ENCODE data around the gene RNF6. TPM values are rescaled to one million over a fixed set of nuclear protein-coding genes. Genes with fewer than 3 reads are reported as not detected.

Gene RNF6
- total and polyA plus RNA-seq, 2 donors from 2014 or later, result 11.4 to 29.0 TPM

DNA sequence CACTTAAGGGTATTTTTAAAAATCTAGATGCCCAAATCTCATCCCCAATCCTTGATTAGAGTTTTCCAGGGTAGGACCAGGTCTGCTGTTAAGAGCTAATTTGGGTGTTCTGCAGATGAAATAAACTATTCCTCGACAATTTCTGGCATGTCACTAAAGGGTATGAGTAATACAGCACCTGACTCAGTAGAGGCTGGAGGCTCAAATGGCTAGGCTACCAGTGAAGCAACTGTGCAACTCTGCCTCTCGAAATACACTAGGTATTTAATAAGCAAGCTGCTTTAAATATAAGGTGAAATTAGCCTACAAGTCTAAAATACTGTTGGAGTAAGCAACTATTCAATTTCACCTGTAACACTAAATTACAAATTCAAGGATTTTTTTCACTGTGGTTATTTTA is 1.5 kb downstream of the RNF6 start:
- Histone ChIP-seq H3K36me3 (ENCODE audit: control insufficient read depth in 2 of 3, insufficient read depth in 3 of 3, low read length in 3 of 3) (peaks cover 9 to 25% (median 19%) of the 10 kb centered on the region in 3 donors), H3K27ac (ENCODE audit: low read depth in 2 of 2, low read length in 2 of 2) (no peak overlapping the region), H3K4me3 (ENCODE audit: low read length in 3 of 3) (peak overlapping the region; percentile 86 to 96 (median 94)), H3K9ac (ENCODE audit: low read length in 3 of 3) (peak overlapping the region in 2 of 3 donors; percentile 23 to 92), H3K9me3 (ENCODE audit: control insufficient read depth in 2 of 3, insufficient read depth in 1 of 3, low read length in 3 of 3) (no peaks in the 10 kb centered on the region), H3K27me3 (ENCODE audit: control insufficient read depth, insufficient read depth, low read length) (no peaks in the 10 kb centered on the region), H3K4me1 (ENCODE audit: control insufficient read depth in 2 of 3, insufficient read depth in 2 of 3, low read depth in 1 of 3, low read length in 3 of 3) (peaks cover 5 to 8% (median 5%) of the 10 kb centered on the region in 3 donors)
- FAIRE-seq (no peak), DNase-seq (peak in 2 of 5 donors; percentile 1 to 4)
- TF ChIP-seq, protein P1, sequence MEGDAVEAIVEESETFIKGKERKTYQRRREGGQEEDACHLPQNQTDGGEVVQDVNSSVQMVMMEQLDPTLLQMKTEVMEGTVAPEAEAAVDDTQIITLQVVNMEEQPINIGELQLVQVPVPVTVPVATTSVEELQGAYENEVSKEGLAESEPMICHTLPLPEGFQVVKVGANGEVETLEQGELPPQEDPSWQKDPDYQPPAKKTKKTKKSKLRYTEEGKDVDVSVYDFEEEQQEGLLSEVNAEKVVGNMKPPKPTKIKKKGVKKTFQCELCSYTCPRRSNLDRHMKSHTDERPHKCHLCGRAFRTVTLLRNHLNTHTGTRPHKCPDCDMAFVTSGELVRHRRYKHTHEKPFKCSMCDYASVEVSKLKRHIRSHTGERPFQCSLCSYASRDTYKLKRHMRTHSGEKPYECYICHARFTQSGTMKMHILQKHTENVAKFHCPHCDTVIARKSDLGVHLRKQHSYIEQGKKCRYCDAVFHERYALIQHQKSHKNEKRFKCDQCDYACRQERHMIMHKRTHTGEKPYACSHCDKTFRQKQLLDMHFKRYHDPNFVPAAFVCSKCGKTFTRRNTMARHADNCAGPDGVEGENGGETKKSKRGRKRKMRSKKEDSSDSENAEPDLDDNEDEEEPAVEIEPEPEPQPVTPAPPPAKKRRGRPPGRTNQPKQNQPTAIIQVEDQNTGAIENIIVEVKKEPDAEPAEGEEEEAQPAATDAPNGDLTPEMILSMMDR (IDR thresholded peaks at IDR 0.05; ENCODE audit: borderline replicate concordance, extremely low read depth, insufficient read depth), result no peak
- intact Hi-C loops (cut with DNase I), result no loop called here

DNA sequence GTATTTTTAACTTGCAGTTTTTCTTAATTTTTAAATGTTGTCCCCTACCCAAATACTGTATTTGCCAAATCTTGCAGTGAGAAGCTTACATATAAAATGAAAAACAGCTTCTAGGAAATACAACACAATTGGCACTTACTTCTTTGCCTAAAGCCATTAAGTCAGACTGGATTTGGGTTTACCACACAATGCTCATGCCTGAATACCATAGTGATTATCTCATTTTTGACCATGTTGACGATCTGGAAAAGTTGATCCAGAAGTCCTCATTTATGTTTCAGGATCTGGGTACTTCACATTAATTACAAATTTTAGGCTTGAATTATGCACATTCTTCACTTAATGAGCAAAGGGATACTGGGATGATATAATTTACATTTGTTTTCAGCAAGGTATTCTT is 2.4 kb downstream of the RNF6 start:
- H3K9ac ChIP-seq (ENCODE audit: low read length in 3 of 3), result no peak overlapping the region
- no peaks in the 10 kb centered on the region for H3K9me3 ChIP-seq (ENCODE audit: control insufficient read depth in 2 of 3, insufficient read depth in 1 of 3, low read length in 3 of 3)
- DNase-seq (no peak), FAIRE-seq (no peak)
- H3K4me1 ChIP-seq (ENCODE audit: control insufficient read depth in 2 of 3, insufficient read depth in 2 of 3, low read depth in 1 of 3, low read length in 3 of 3), result peaks cover 5 to 8% (median 5%) of the 10 kb centered on the region in 3 donors
- intact Hi-C loops (cut with DNase I), result no loop called here
- H3K27me3 ChIP-seq (ENCODE audit: control insufficient read depth, insufficient read depth, low read length), result no peaks in the 10 kb centered on the region
- peak overlapping the region in 1 of 3 donors; percentile 11 for H3K4me3 ChIP-seq (ENCODE audit: low read length in 3 of 3)
- peaks cover 14 to 32% (median 26%) of the 10 kb centered on the region in 3 donors for H3K36me3 ChIP-seq (ENCODE audit: control insufficient read depth in 2 of 3, insufficient read depth in 3 of 3, low read length in 3 of 3)
- no peak overlapping the region for H3K27ac ChIP-seq (ENCODE audit: low read depth in 2 of 2, low read length in 2 of 2)
- TF ChIP-seq, protein P1 (IDR thresholded peaks at IDR 0.05; ENCODE audit: borderline replicate concordance, extremely low read depth, insufficient read depth), result no peak

DNA sequence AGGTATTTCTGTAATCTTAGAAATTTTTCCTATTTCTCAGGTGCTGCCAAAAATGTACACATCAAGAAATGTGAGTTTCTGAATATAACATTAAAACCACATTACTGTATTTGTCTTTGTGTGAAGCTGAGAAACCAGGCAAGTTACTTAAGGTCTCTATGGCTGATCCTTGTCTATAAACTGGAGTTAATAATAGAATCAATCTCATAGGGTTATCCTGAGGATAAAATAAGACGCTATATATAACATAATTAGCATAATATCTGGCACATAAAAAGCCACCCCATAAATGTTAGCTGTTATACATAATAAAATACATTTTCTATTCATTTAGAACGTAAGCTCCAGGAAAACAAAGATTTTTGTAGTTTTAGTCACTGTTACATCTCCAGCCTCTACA is 6.1 kb downstream of the RNF6 start:
- Histone ChIP-seq H3K4me1 (ENCODE audit: control insufficient read depth in 2 of 3, insufficient read depth in 2 of 3, low read depth in 1 of 3, low read length in 3 of 3) (peaks cover 4 to 5% (median 5%) of the 10 kb centered on the region in 3 donors), H3K27ac (ENCODE audit: low read depth in 2 of 2, low read length in 2 of 2) (no peak overlapping the region), H3K4me3 (ENCODE audit: low read length in 3 of 3) (no peak overlapping the region), H3K27me3 (ENCODE audit: control insufficient read depth, insufficient read depth, low read length) (no peaks in the 10 kb centered on the region), H3K9ac (ENCODE audit: low read length in 3 of 3) (no peak overlapping the region), H3K9me3 (ENCODE audit: control insufficient read depth in 2 of 3, insufficient read depth in 1 of 3, low read length in 3 of 3) (no peaks in the 10 kb centered on the region), H3K36me3 (ENCODE audit: control insufficient read depth in 2 of 3, insufficient read depth in 3 of 3, low read length in 3 of 3) (peaks cover 20 to 50% (median 37%) of the 10 kb centered on the region in 3 donors)
- TF ChIP-seq, protein P1 (IDR thresholded peaks at IDR 0.05; ENCODE audit: borderline replicate concordance, extremely low read depth, insufficient read depth), result no peak
- FAIRE-seq (no peak), DNase-seq (no peak)
- intact Hi-C loops (cut with DNase I), result no loop called here

DNA sequence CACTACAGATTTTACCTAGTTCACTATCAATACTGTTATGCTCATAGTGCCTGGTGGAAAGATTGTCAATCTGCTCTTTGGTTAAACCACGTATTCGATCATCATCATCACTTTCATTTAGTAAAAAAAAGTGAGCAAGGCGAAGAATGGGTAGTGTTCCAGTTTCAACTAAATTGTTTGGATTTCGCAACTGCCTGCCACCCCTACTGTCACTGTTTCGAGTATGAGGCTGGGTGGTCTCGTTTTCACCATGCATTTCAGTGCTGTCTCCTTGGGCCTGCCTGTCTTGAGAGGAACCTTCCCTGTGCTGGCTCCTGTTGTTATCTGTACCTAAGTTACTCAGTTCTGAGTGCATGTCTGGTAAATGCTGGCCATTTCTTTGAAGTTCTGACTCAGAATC is 8.1 kb downstream of the RNF6 start:
- no peaks in the 10 kb centered on the region for H3K9me3 ChIP-seq (ENCODE audit: control insufficient read depth in 2 of 3, insufficient read depth in 1 of 3, low read length in 3 of 3)
- H3K4me1 ChIP-seq (ENCODE audit: control insufficient read depth in 2 of 3, insufficient read depth in 2 of 3, low read depth in 1 of 3, low read length in 3 of 3), result no peaks in the 10 kb centered on the region
- H3K9ac ChIP-seq (ENCODE audit: low read length in 3 of 3), result no peak overlapping the region
- H3K4me3 ChIP-seq (ENCODE audit: low read length in 3 of 3), result no peak overlapping the region
- intact Hi-C loops (cut with DNase I), result no loop called here
- H3K36me3 ChIP-seq (ENCODE audit: control insufficient read depth in 2 of 3, insufficient read depth in 3 of 3, low read length in 3 of 3), result peaks cover 17 to 44% (median 33%) of the 10 kb centered on the region in 3 donors
- H3K27ac ChIP-seq (ENCODE audit: low read depth in 2 of 2, low read length in 2 of 2), result no peak overlapping the region
- H3K27me3 ChIP-seq (ENCODE audit: control insufficient read depth, insufficient read depth, low read length), result no peaks in the 10 kb centered on the region
- TF ChIP-seq, protein P1 (IDR thresholded peaks at IDR 0.05; ENCODE audit: borderline replicate concordance, extremely low read depth, insufficient read depth), result no peak
- FAIRE-seq (no peak), DNase-seq (no peak)

Measured in kidney (tissue), 14 donors.